ENCODE measurements around the gene SPACA4. TPM values are rescaled to one million over a fixed set of nuclear protein-coding genes. Genes with fewer than 3 reads are reported as not detected.
"Not testable (repeated sequence)": the region's sequence is repeated elsewhere in the genome, so short reads cannot be mapped to it uniquely, and the experiment has no call there.

The SPACA4 gene
- total and polyA plus RNA-seq, 4 donors, result 0.18 TPM; not detected in 3

GRCh38 chr19:48571378-48572162, 35.0 kb upstream of the SPACA4 start:
- intact Hi-C loops (cut with DNase I), result no loop called here

GRCh38 chr19:48573163-48573505, 33.4 kb upstream of the SPACA4 start:
- 76 to 89% methylated on average over 12 of the region's 12 CpGs for WGBS, 2 donors
- DNase-seq (no peak), ATAC-seq (ENCODE audit: low FRiP score) (no peak)
- Histone ChIP-seq H3K9me3 (ENCODE audit: control insufficient read depth, low read length) (no peaks in the 10 kb centered on the region), H3K4me3 (ENCODE audit: low read length in 2 of 2) (no peak overlapping the region), H3K27me3 (ENCODE audit: control insufficient read depth in 1 of 2, insufficient read depth in 2 of 2, low read length in 1 of 2) (no peaks in the 10 kb centered on the region), H3K27ac (ENCODE audit: low read depth in 1 of 2, low read length in 2 of 2) (no peak overlapping the region), H3K4me1 (ENCODE audit: control insufficient read depth in 1 of 2, insufficient read depth in 2 of 2, low read length in 2 of 2) (no peaks in the 10 kb centered on the region), H3K36me3 (ENCODE audit: control insufficient read depth in 1 of 2, insufficient read depth in 2 of 2, low read length in 1 of 2) (no peaks in the 10 kb centered on the region)
- intact Hi-C loops (cut with DNase I), result no loop called here

More at GRCh38 chr19:48571378-48572162, 35.0 kb upstream of the SPACA4 start:
- no peak overlapping the region for H3K4me3 ChIP-seq (ENCODE audit: low read length in 2 of 2)
- no peaks in the 10 kb centered on the region for H3K27me3 ChIP-seq (ENCODE audit: control insufficient read depth in 1 of 2, insufficient read depth in 2 of 2, low read length in 1 of 2)
- no peak for ATAC-seq (ENCODE audit: low FRiP score)
- 60% methylated on average over 5 of the region's 5 CpGs for WGBS, 2 donors
- no peak for DNase-seq
- H3K27ac ChIP-seq (ENCODE audit: low read depth in 1 of 2, low read length in 2 of 2), result no peak overlapping the region
- H3K4me1 ChIP-seq (ENCODE audit: control insufficient read depth in 1 of 2, insufficient read depth in 2 of 2, low read length in 2 of 2), result no peaks in the 10 kb centered on the region
- no peaks in the 10 kb centered on the region for H3K36me3 ChIP-seq (ENCODE audit: control insufficient read depth in 1 of 2, insufficient read depth in 2 of 2, low read length in 1 of 2)
- H3K9me3 ChIP-seq (ENCODE audit: control insufficient read depth, low read length), result no peaks in the 10 kb centered on the region

- no peaks in the 10 kb centered on the region for H3K36me3 ChIP-seq (ENCODE audit: control insufficient read depth in 1 of 2, insufficient read depth in 2 of 2, low read length in 1 of 2)
- no peak overlapping the region for H3K27ac ChIP-seq (ENCODE audit: low read depth in 1 of 2, low read length in 2 of 2)
- intact Hi-C loops (cut with DNase I), result no loop called here
- H3K4me3 ChIP-seq (ENCODE audit: low read length in 2 of 2), result no peak overlapping the region
- DNase-seq (no peak), ATAC-seq (ENCODE audit: low FRiP score) (no peak)
- no peaks in the 10 kb centered on the region for H3K9me3 ChIP-seq (ENCODE audit: control insufficient read depth, low read length)
- no peaks in the 10 kb centered on the region for H3K4me1 ChIP-seq (ENCODE audit: control insufficient read depth in 1 of 2, insufficient read depth in 2 of 2, low read length in 2 of 2)
- H3K27me3 ChIP-seq (ENCODE audit: control insufficient read depth in 1 of 2, insufficient read depth in 2 of 2, low read length in 1 of 2), result no peaks in the 10 kb centered on the region
- 79 to 80% methylated on average over 21 to 23 of the region's 23 CpGs for WGBS, 2 donors
Measured at GRCh38 chr19:48575931-48576622, 30.5 kb upstream of the SPACA4 start.

GRCh38 chr19:48577908-48578307, 28.6 kb upstream of the SPACA4 start:
- ATAC-seq (ENCODE audit: low FRiP score); H3K27ac ChIP-seq (ENCODE audit: low read depth in 1 of 2, low read length in 2 of 2); H3K36me3 ChIP-seq (ENCODE audit: control insufficient read depth in 1 of 2, insufficient read depth in 2 of 2, low read length in 1 of 2); H3K4me1 ChIP-seq (ENCODE audit: control insufficient read depth in 1 of 2, insufficient read depth in 2 of 2, low read length in 2 of 2); DNase-seq; H3K9me3 ChIP-seq (ENCODE audit: control insufficient read depth, low read length); H3K4me3 ChIP-seq (ENCODE audit: low read length in 2 of 2); H3K27me3 ChIP-seq (ENCODE audit: control insufficient read depth in 1 of 2, insufficient read depth in 2 of 2, low read length in 1 of 2); intact Hi-C loops (cut with DNase I): not testable (repeated sequence)
- 91 to 94% methylated on average over 7 of the region's 7 CpGs for WGBS, 2 donors

- Histone ChIP-seq H3K27me3 (ENCODE audit: control insufficient read depth in 1 of 2, insufficient read depth in 2 of 2, low read length in 1 of 2) (no peaks in the 10 kb centered on the region), H3K9me3 (ENCODE audit: control insufficient read depth, low read length) (no peaks in the 10 kb centered on the region), H3K27ac (ENCODE audit: low read depth in 1 of 2, low read length in 2 of 2) (no peak overlapping the region), H3K4me1 (ENCODE audit: control insufficient read depth in 1 of 2, insufficient read depth in 2 of 2, low read length in 2 of 2) (no peaks in the 10 kb centered on the region), H3K36me3 (ENCODE audit: control insufficient read depth in 1 of 2, insufficient read depth in 2 of 2, low read length in 1 of 2) (no peaks in the 10 kb centered on the region), H3K4me3 (ENCODE audit: low read length in 2 of 2) (no peak overlapping the region)
- DNase-seq (no peak), ATAC-seq (ENCODE audit: low FRiP score) (no peak)
- intact Hi-C loops (cut with DNase I), result no loop called here
- 25 to 27% methylated on average over 3 of the region's 3 CpGs for WGBS, 2 donors
Measured at GRCh38 chr19:48578891-48579290, 27.7 kb upstream of the SPACA4 start.

GRCh38 chr19:48582168-48582567, 24.4 kb upstream of the SPACA4 start:
- H3K27ac ChIP-seq (ENCODE audit: low read depth in 1 of 2, low read length in 2 of 2), result no peak overlapping the region
- WGBS, 2 donors, result 63 to 74% methylated on average over 2 of the region's 2 CpGs
- intact Hi-C loops (cut with DNase I), result loop anchor here (2.0 to 10.0 kb wide), 6 partner anchors 70 to 317 kb away; partner anchors contain the start of gene LMTK3 (in 1 of the 2)

GRCh38 chr19:48587387-48587786, 19.2 kb upstream of the SPACA4 start:
- H3K9me3 ChIP-seq (ENCODE audit: control insufficient read depth, low read length), result no peaks in the 10 kb centered on the region
- H3K36me3 ChIP-seq (ENCODE audit: control insufficient read depth in 1 of 2, insufficient read depth in 2 of 2, low read length in 1 of 2), result no peaks in the 10 kb centered on the region
- intact Hi-C loops (cut with DNase I), result loop anchor here (5.0 to 10.0 kb wide), 5 partner anchors 140 to 323 kb away; partner anchors contain the start of gene GRWD1 (in 1 of the 2)
- H3K4me1 ChIP-seq (ENCODE audit: control insufficient read depth in 1 of 2, insufficient read depth in 2 of 2, low read length in 2 of 2), result no peaks in the 10 kb centered on the region
- H3K4me3 ChIP-seq (ENCODE audit: low read length in 2 of 2), result no peak overlapping the region
- 85 to 86% methylated on average over 3 of the region's 3 CpGs for WGBS, 2 donors
- DNase-seq (no peak), ATAC-seq (ENCODE audit: low FRiP score) (no peak)
- H3K27ac ChIP-seq (ENCODE audit: low read depth in 1 of 2, low read length in 2 of 2), result no peak overlapping the region
- H3K27me3 ChIP-seq (ENCODE audit: control insufficient read depth in 1 of 2, insufficient read depth in 2 of 2, low read length in 1 of 2), result no peaks in the 10 kb centered on the region

More at GRCh38 chr19:48582168-48582567, 24.4 kb upstream of the SPACA4 start:
- Histone ChIP-seq H3K36me3 (ENCODE audit: control insufficient read depth in 1 of 2, insufficient read depth in 2 of 2, low read length in 1 of 2) (no peaks in the 10 kb centered on the region), H3K27me3 (ENCODE audit: control insufficient read depth in 1 of 2, insufficient read depth in 2 of 2, low read length in 1 of 2) (no peaks in the 10 kb centered on the region), H3K4me3 (ENCODE audit: low read length in 2 of 2) (no peak overlapping the region), H3K4me1 (ENCODE audit: control insufficient read depth in 1 of 2, insufficient read depth in 2 of 2, low read length in 2 of 2) (no peaks in the 10 kb centered on the region), H3K9me3 (ENCODE audit: control insufficient read depth, low read length) (no peaks in the 10 kb centered on the region)
- ATAC-seq (ENCODE audit: low FRiP score), result no peak
- DNase-seq, result no peak

GRCh38 chr19:48588670-48589401, 17.7 kb upstream of the SPACA4 start:
- Histone ChIP-seq H3K36me3 (ENCODE audit: control insufficient read depth in 1 of 2, insufficient read depth in 2 of 2, low read length in 1 of 2) (no peaks in the 10 kb centered on the region), H3K27ac (ENCODE audit: low read depth in 1 of 2, low read length in 2 of 2) (no peak overlapping the region), H3K4me1 (ENCODE audit: control insufficient read depth in 1 of 2, insufficient read depth in 2 of 2, low read length in 2 of 2) (no peaks in the 10 kb centered on the region), H3K27me3 (ENCODE audit: control insufficient read depth in 1 of 2, insufficient read depth in 2 of 2, low read length in 1 of 2) (no peaks in the 10 kb centered on the region), H3K4me3 (ENCODE audit: low read length in 2 of 2) (no peak overlapping the region), H3K9me3 (ENCODE audit: control insufficient read depth, low read length) (no peaks in the 10 kb centered on the region)
- intact Hi-C loops (cut with DNase I), result loop anchor here (5.0 to 10.0 kb wide), 5 partner anchors 142 to 324 kb away; partner anchors contain the start of gene GRWD1 (in 1 of the 2)
- ATAC-seq (ENCODE audit: low FRiP score) (peak; percentile 91), DNase-seq (peak; percentile 95 to 98)
- 3 to 5% methylated on average over 36 of the region's 36 CpGs for WGBS, 2 donors
